Hypothalamus (tissue), 51 donors: ENCODE measurements around the gene SLC17A8.
"Not testable (repeated sequence)": the region's sequence is repeated elsewhere in the genome, so short reads cannot be mapped to it uniquely, and the experiment has no call there.

Experiments used
- DNase-seq, 51 donors: peaks; one replicate each; lab custom pipeline; 2025; lab: John Stamatoyannopoulos, UW

The SLC17A8 gene

GRCh38 chr12:100356644-100357223, at the start of gene SLC17A8:
Gene SLC17A8, plus strand, starts transcription at chr12:100357074. Its CDS starts 318 bp downstream, at chr12:100357392.
- peak in 7 of 51 donors; percentile 1 to 30 (median 3) for DNase-seq

DNA sequence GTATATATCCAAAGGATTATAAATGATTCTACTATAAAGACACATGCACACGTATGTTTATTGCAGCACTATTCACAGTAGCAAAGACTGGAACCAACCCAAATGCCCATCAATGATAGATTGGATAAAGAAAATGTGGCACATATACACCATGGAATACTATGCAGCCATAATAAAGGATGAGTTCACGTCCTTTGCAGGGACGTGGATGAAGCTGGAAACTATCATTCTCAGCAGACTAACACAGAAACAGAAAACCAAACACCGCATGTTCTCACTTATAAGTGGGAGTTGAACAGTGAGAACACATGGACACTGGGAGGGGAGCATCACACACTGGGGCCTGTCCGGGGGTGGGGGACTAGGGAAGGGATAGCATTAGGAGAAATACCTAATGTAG, 48.7 kb upstream of the SLC17A8 start:
- DNase-seq, result not testable (repeated sequence)

- no peak for DNase-seq
Observed at GRCh38 chr12:100311317-100311716, 45.6 kb upstream of the SLC17A8 start.

DNA sequence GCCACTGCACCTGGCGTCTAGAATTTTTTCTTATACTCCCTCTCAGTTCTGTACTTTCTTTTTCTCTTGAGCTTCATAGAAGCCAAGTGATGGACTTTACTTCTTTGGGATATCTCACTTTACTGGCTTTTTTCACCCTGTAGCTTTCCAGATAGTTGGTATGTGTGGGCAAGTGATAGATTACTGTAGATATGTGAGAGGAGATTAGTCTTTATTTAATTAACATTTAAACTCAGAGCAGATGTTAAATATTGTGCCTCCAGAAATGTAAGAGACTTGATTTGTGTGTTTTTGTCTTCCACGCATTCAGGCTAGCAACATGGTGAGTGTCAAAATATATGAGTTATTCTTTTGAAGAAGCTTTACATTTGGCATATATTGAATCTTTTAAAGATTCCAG, 39.5 kb upstream of the SLC17A8 start:
- DNase-seq, result no peak

- no peak for DNase-seq
Observed at GRCh38 chr12:100324498-100324897, 32.4 kb upstream of the SLC17A8 start.

- no peak for DNase-seq
Observed at GRCh38 chr12:100326208-100326607, 30.7 kb upstream of the SLC17A8 start.

DNA sequence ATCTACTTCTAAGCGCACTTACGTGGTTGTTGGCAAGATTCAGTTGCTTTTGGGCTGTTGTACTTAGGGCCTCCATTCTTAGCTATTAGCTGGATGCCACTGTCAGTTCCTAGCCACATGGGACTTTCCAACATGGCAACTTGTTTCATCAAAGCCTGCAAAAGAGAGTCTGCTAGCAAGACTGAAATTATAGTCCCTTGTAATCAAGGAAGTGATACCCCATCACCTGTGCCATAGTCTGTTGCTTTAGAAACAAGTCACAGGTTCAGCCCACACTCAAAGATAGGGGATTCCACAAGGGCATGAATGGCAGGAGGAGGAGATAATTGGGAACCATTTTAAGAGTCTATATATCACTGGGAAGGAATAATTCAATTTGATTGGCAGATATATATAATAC, 27.1 kb upstream of the SLC17A8 start:
- no peak for DNase-seq

GRCh38 chr12:100331871-100332270, 25.0 kb upstream of the SLC17A8 start:
- no peak for DNase-seq

DNA sequence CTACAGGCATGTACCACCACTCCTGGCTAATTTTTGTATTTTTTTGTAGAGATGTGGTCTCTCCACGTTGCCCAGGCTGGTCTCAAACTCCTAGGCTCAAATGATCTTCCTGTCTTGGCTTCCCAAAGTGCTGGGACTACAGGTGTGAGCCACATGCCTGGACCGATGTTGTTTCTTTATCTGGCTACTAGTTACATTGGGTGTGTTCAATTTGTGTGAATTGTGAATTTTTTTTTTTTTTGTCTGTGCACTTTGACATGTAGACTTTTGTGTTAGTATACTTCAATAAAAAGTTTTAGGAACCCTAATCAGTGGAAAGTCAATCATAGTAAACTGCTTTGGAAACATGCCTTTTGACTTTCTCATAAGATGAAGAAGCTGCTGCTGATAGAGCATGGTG, 24.0 kb upstream of the SLC17A8 start:
- DNase-seq, result no peak

GRCh38 chr12:100337299-100337698, 19.6 kb upstream of the SLC17A8 start:
- DNase-seq, result no peak

DNA sequence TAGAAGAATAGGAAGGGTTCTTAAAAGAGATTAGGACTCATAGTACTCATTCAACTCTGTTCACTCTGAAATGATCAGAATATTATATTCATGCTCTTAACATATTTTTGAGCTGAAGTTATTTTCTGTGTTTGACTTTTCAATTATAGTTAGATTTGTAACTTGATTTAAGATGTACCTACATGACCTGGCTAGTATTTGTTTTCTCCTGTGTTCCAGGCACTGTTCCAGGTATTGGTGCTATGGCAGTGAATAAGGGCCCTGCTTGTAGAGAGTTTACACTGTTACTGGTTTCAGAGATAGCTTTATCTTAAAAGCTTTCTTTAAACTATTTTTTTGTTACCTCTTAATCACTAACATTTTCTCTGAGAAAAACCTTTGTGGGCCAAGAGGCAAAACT, 19.1 kb upstream of the SLC17A8 start:
- DNase-seq, result no peak

DNA sequence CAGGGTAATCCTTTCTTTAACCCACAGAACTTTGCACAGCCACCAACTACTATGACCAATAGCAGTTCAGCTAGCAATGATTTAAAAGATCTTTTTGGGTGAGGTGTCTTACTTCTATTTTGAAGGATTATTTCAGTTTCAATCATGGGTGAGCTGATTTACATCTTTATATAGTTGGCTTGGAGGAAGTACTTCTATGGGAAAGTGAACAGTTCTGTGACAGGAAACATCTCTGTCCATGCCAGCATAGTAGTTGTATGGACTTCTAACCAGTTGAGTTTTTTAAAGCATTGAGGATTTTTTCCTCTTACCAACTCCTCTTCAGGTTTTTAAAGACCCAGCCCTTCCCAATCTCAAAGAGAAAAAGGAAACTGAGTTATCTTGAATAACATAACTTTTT, 17.8 kb upstream of the SLC17A8 start:
- no peak for DNase-seq

GRCh38 chr12:100342897-100343296, 14.0 kb upstream of the SLC17A8 start:
- DNase-seq, result not testable (repeated sequence)

- not testable (repeated sequence) for DNase-seq
Observed at GRCh38 chr12:100344351-100344750, 12.5 kb upstream of the SLC17A8 start.

DNA sequence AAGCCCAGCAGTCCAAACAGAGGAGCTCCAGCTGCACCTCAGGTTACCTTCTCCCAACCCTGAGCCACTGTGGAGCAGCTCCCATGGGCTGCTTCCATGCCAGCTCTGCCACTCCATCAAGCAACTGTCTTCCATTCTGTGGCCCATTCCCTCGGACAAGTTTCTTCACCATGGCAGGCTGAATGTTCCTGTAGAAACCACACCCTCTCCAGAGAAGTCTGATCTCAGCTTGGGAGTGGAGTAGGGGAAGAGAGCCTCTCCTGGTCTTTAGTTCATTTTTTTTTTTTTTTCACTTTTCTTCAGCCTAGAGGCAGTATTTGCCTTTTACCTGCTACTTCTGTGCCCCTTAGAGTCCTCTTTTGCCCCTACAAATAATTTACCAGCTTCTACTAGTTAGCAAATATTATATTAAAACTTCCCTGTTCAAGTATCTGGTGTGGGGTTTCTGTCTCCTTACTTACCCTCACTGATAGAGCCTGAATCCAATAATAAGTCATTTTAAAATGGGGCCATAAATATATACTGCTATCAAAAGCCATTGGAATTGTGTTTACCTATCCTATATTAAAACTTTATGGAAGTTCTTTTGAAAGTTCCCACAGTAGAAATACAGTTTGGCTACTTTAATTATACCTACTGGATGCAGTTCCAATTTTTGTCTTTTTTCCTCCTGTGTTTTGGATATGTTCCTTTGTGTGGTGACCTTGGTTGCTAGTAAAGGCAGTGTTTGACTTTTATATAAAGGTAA, 11.7 kb upstream of the SLC17A8 start:
- no peak for DNase-seq

- DNase-seq, result no peak
Observed at GRCh38 chr12:100346660-100347059, 10.2 kb upstream of the SLC17A8 start.

GRCh38 chr12:100348657-100349454, 8.0 kb upstream of the SLC17A8 start:
- DNase-seq, result no peak

DNA sequence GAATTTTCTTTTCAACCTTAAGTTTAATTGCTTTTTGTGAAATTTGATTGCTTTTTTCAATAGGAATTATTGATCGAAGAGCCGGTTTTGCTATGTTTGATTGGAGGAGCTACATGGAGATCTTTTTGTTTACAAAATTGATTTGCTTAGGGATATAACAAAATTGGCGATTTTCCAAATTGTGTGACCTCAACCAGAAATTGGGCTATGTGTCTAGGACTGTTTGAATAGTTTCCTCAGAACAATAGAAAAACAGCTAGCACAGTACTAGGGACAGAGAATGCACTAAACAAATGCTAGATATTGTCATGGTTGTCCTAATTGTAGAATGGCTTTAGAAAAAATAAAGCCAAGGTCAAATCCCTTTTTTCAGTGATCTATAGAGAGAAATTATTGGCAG, 2.4 kb downstream of the SLC17A8 start:
- DNase-seq, result no peak

- no peak for DNase-seq
Observed at GRCh38 chr12:100359822-100360221, 2.9 kb downstream of the SLC17A8 start.

DNA sequence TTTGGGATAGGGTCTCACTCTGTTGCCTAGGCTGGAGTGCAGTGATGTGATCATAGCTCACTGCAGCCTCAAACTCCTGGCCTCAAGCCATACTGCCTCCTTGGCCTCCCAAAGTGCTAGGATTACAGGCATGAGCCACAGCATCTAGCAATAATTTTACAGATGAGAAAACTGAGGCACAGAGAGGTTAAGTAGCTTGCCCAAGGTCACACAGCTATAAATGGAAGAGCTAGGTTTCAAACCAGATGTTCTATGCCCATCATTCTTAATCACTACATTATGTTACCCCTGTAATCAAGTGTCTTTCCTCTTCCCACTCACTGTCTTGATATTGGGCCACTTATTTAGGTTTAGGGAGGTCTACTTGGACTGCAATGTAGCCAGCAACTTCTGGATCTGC, 3.6 kb downstream of the SLC17A8 start:
- no peak for DNase-seq

- DNase-seq, result no peak
Observed at GRCh38 chr12:100364324-100364723, 7.5 kb downstream of the SLC17A8 start.

DNA sequence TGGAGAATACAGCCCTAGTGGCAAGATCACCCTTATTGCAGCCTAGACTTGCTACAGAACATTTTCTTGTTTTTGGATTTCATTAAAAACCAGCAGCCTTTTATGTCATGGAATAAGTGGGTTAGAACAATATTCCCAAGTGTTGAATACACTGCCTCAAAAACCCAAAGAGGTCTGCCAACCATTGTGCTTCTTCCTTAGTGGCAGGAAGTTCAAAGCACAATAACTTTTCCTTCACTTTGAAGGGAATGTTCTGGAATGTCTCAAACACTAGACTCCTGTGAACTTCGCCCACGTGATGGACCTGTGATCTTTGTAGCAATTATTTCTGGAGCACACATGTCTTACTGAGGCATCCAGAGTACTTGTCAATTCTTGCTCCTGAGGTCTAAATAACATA, 8.5 kb downstream of the SLC17A8 start:
- DNase-seq, result no peak
